GM23338 (cell line): ENCODE data around the gene GPC5. TPM values are rescaled to one million over a fixed set of nuclear protein-coding genes. Genes with fewer than 3 reads are reported as not detected.

Experiments
- ATAC-seq: fragments of 200-7000 bp; cut with Tn5 transposase; 3 replicates; pipeline ENCODE4 v1.9.1; 2020
- DNase-seq: peaks from one replicate; pipeline ENCODE4 v3.0.0-alpha.2; 2015; ENCODE audit warnings: low spot score
- H2AFZ ChIP-seq: fragments of 200-600 bp; sonication (generic); 2 replicates; pipeline ENCODE4 v1.8.0; 2016; ENCODE audit warnings: antibody characterized with exemption, mild to moderate bottlenecking, moderate library complexity
- H3F3A ChIP-seq: fragments of 200-600 bp; sonication (generic); replicated peaks from 2 replicates; pipeline ENCODE4 v1.8.0; 2017; ENCODE audit warnings: antibody characterized with exemption, mixed run types, low read depth
- H3K27ac ChIP-seq: fragments of 200-600 bp; sonication (generic); 2 replicates; pipeline ENCODE4 v1.6.1; 2016; ENCODE audit warnings: low read depth
- H3K27me3 ChIP-seq: fragments of 200-600 bp; sonication (generic); 2 replicates; pipeline ENCODE4 v1.8.0; 2016; ENCODE audit warnings: mild to moderate bottlenecking, mixed run types, moderate library complexity; ENCODE audit not compliant: insufficient read depth
- H3K36me3 ChIP-seq: fragments of 200-600 bp; sonication (generic); 2 replicates; pipeline ENCODE4 v1.8.0; 2016; ENCODE audit warnings: mild to moderate bottlenecking; ENCODE audit not compliant: insufficient read depth
- H3K4me1 ChIP-seq: fragments of 200-600 bp; sonication (generic); 2 replicates; pipeline ENCODE4 v1.8.0; 2016; ENCODE audit warnings: mild to moderate bottlenecking, moderate library complexity; ENCODE audit not compliant: insufficient read depth
- H3K4me2 ChIP-seq: fragments of 200-600 bp; sonication (generic); 2 replicates; pipeline ENCODE4 v1.7.1; 2017; ENCODE audit warnings: mixed run types
- H3K4me3 ChIP-seq: fragments of 200-600 bp; sonication (generic); 2 replicates; pipeline ENCODE4 v1.6.1; 2016; ENCODE audit warnings: mixed run types
- H3K79me2 ChIP-seq: fragments of 200-600 bp; sonication (generic); replicated peaks from 2 replicates; pipeline ENCODE4 v1.8.0; 2017; ENCODE audit warnings: mild to moderate bottlenecking; ENCODE audit not compliant: insufficient read depth
- H3K9me2 ChIP-seq: fragments of 200-600 bp; sonication (generic); 2 replicates; pipeline ENCODE4 v1.8.0; 2017; ENCODE audit not compliant: insufficient read depth
- H4K20me1 ChIP-seq: fragments of 200-600 bp; sonication (generic); replicated peaks from 2 replicates; pipeline ENCODE4 v1.8.0; 2017; ENCODE audit warnings: mild to moderate bottlenecking; ENCODE audit not compliant: insufficient read depth
- H3K27ac Mint-ChIP-seq: 2 replicates; pipeline ENCODE4 v1.8.0; 2020; ENCODE audit warnings: inconsistent platforms, mild to moderate bottlenecking, moderate library complexity, mixed read lengths
- H3K27me3 Mint-ChIP-seq: 3 replicates; pipeline ENCODE4 v1.8.0; 2022; ENCODE audit warnings: low read depth, mild to moderate bottlenecking, moderate library complexity, mixed read lengths, inconsistent platforms; ENCODE audit not compliant: insufficient read depth, poor library complexity
- H3K36me3 Mint-ChIP-seq: 3 replicates; pipeline ENCODE4 v1.8.0; 2021; ENCODE audit warnings: low read depth, mild to moderate bottlenecking, inconsistent platforms, moderate library complexity, mixed read lengths
- H3K4me1 Mint-ChIP-seq: 3 replicates; pipeline ENCODE4 v1.8.0; 2020; ENCODE audit warnings: mild to moderate bottlenecking, inconsistent platforms, mixed read lengths
- H3K4me3 Mint-ChIP-seq: 3 replicates; pipeline ENCODE4 v1.8.0; 2021; ENCODE audit warnings: moderate library complexity, mild to moderate bottlenecking, inconsistent platforms, mixed read lengths
- H3K9me3 Mint-ChIP-seq: 3 replicates; pipeline ENCODE4 v1.8.0; 2020; ENCODE audit warnings: moderate library complexity, mild to moderate bottlenecking, inconsistent platforms, mixed read lengths
- CREB1 ChIP-seq: fragments of 250-450 bp; sonication (Bioruptor Pico); IDR thresholded peaks from 2 replicates; pipeline ENCODE4 v1.5.0; 2020; ENCODE audit warnings: low read depth, mild to moderate bottlenecking, moderate library complexity
- ETS1 ChIP-seq: IDR thresholded peaks from 2 replicates; pipeline ENCODE4 v1.6.1; 2016; ENCODE audit warnings: antibody characterized with exemption
- EZH2 ChIP-seq: fragments of 200-600 bp; sonication (generic); IDR thresholded peaks from one replicate; pipeline ENCODE4 v1.8.0; 2017; ENCODE audit warnings: antibody characterized with exemption, mild to moderate bottlenecking, low read depth; ENCODE audit not compliant: unreplicated experiment
- EZH2phosphoT487 ChIP-seq: fragments of 200-600 bp; sonication (generic); IDR thresholded peaks from one replicate; pipeline ENCODE4 v1.8.1; 2018; ENCODE audit warnings: antibody characterized with exemption; ENCODE audit not compliant: unreplicated experiment
- JUNB ChIP-seq: IDR thresholded peaks from one replicate; pipeline ENCODE4 v1.6.1; 2016; ENCODE audit warnings: antibody characterized with exemption; ENCODE audit not compliant: unreplicated experiment
- NANOG ChIP-seq: IDR thresholded peaks from 2 replicates; pipeline ENCODE4 v1.6.1; 2016; ENCODE audit warnings: antibody characterized with exemption, borderline replicate concordance
- POLR2AphosphoS5 ChIP-seq: IDR thresholded peaks from 2 replicates; pipeline ENCODE4 v1.6.1; 2016; ENCODE audit warnings: antibody characterized with exemption, low read depth
- STAT1 ChIP-seq: IDR thresholded peaks from one replicate; pipeline ENCODE4 v1.6.1; 2016; ENCODE audit warnings: antibody characterized with exemption; ENCODE audit not compliant: unreplicated experiment
- ZNF114 ChIP-seq: fragments of 250-450 bp; sonication (Bioruptor Pico); IDR thresholded peaks from 2 replicates; pipeline ENCODE4 v1.5.0; 2020; ENCODE audit warnings: mild to moderate bottlenecking, moderate library complexity
- ZNF331 ChIP-seq: fragments of 250-450 bp; sonication (Bioruptor Pico); IDR thresholded peaks from 2 replicates; pipeline ENCODE4 v1.5.0; 2020; ENCODE audit warnings: low read depth, mild to moderate bottlenecking, moderate library complexity
- ZNF462 ChIP-seq: fragments of 250-450 bp; sonication (Bioruptor Pico); IDR thresholded peaks from 2 replicates; pipeline ENCODE4 v1.5.0; 2020; ENCODE audit warnings: mild to moderate bottlenecking, moderate library complexity
- polyA plus RNA-seq: library from polyadenylated mRNA; unstranded; fragments of >200 nt; fragmentation: Nextera tagmentation; extraction: Ambion mirVana; gene quantifications from 2 replicates; pipeline ENCODE4 v1.2.1, GENCODE V29; 2016
- total RNA-seq: library from RNA; depleted of rRNA; stranded (reverse); fragments of >200 nt; shearing (Covaris generic); gene quantifications from 2 replicates; pipeline ENCODE4 v1.2.3, GENCODE V29; 2014
- TF ChIP-seq, protein P1 (sequence below), 2 experiments: fragments of 200-600 bp in 1 of 2; sonication (generic) in 1 of 2; conservative IDR thresholded peaks; 2 replicates each; pipeline versions ENCODE4 v1.5.1 to v1.6.1; 2016 to 2017; ENCODE audit warnings: antibody characterized with exemption in 2 of 2, low read depth in 2 of 2, mild to moderate bottlenecking in 2 of 2, moderate library complexity in 1 of 2
- TF ChIP-seq, protein P2 (sequence below): IDR thresholded peaks from one replicate; pipeline ENCODE4 v1.6.1; 2018; ENCODE audit warnings: antibody characterized with exemption; ENCODE audit not compliant: unreplicated experiment

The GPC5 gene
- total and polyA plus RNA-seq, 2 experiments from 2014 or later, result 0.95 to 1.1 TPM

DNA sequence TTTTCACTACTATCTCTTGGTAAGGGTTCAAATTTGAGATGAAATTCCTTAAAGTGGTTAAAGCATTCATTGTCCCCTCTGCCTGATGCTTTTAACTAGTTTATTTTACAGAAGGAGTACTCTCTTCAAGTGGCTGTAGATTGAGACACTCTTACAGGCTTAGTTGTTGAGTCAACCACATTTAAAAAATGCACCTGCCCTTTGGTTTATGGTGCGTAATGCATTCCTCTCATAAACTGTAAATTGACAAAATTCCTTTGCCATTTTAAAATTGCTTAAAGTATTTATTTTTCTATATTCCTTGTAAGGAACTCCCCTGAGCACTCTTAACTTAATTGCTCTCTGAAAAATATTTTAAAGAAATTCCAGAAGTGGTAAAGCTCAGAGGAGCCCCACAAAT lies 826 bp upstream of the GPC5 start:
- H3K4me2 ChIP-seq, result no peak overlapping the region
- H2AFZ ChIP-seq, result no peak overlapping the region
- Mint-ChIP-seq H3K4me1 (peaks cover 3% of the 10 kb centered on the region; the same call in 2 of the 3 replicates), H3K9me3 (no peaks in the 10 kb centered on the region; the same call in 2 of the 3 replicates), H3K36me3 (no peaks in the 10 kb centered on the region), H3K27me3 (peaks cover 27% of the 10 kb centered on the region), H3K4me3 (no peak overlapping the region), H3K27ac (no peak overlapping the region)
- TF ChIP-seq NANOG (no peak), ETS1 (no peak), EZH2phosphoT487 (no peak), ZNF462 (CRISPR knock-in tag) (no peak), POLR2AphosphoS5 (no peak), ZNF331 (CRISPR knock-in tag) (no peak), ZNF114 (CRISPR knock-in tag) (no peak), CREB1 (no peak), STAT1 (no peak), JUNB (no peak), EZH2 (no peak)
- TF ChIP-seq, protein P1, sequence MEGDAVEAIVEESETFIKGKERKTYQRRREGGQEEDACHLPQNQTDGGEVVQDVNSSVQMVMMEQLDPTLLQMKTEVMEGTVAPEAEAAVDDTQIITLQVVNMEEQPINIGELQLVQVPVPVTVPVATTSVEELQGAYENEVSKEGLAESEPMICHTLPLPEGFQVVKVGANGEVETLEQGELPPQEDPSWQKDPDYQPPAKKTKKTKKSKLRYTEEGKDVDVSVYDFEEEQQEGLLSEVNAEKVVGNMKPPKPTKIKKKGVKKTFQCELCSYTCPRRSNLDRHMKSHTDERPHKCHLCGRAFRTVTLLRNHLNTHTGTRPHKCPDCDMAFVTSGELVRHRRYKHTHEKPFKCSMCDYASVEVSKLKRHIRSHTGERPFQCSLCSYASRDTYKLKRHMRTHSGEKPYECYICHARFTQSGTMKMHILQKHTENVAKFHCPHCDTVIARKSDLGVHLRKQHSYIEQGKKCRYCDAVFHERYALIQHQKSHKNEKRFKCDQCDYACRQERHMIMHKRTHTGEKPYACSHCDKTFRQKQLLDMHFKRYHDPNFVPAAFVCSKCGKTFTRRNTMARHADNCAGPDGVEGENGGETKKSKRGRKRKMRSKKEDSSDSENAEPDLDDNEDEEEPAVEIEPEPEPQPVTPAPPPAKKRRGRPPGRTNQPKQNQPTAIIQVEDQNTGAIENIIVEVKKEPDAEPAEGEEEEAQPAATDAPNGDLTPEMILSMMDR (conservative IDR thresholded peaks at IDR 0.05; ENCODE audit: low read depth in 2 of 2), result no peak
- TF ChIP-seq, protein P2, sequence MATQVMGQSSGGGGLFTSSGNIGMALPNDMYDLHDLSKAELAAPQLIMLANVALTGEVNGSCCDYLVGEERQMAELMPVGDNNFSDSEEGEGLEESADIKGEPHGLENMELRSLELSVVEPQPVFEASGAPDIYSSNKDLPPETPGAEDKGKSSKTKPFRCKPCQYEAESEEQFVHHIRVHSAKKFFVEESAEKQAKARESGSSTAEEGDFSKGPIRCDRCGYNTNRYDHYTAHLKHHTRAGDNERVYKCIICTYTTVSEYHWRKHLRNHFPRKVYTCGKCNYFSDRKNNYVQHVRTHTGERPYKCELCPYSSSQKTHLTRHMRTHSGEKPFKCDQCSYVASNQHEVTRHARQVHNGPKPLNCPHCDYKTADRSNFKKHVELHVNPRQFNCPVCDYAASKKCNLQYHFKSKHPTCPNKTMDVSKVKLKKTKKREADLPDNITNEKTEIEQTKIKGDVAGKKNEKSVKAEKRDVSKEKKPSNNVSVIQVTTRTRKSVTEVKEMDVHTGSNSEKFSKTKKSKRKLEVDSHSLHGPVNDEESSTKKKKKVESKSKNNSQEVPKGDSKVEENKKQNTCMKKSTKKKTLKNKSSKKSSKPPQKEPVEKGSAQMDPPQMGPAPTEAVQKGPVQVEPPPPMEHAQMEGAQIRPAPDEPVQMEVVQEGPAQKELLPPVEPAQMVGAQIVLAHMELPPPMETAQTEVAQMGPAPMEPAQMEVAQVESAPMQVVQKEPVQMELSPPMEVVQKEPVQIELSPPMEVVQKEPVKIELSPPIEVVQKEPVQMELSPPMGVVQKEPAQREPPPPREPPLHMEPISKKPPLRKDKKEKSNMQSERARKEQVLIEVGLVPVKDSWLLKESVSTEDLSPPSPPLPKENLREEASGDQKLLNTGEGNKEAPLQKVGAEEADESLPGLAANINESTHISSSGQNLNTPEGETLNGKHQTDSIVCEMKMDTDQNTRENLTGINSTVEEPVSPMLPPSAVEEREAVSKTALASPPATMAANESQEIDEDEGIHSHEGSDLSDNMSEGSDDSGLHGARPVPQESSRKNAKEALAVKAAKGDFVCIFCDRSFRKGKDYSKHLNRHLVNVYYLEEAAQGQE, result no peak
- no peaks in the 10 kb centered on the region for H3K79me2 ChIP-seq
- H3K4me3 ChIP-seq, result no peak overlapping the region
- H3K9me2 ChIP-seq, result no peaks in the 10 kb centered on the region
- peaks cover 56% of the 10 kb centered on the region for H3K27me3 ChIP-seq
- no peaks in the 10 kb centered on the region for H3K4me1 ChIP-seq
- no peaks in the 10 kb centered on the region; the same call in 1 of the 2 replicates for H4K20me1 ChIP-seq
- ATAC-seq (no peak), DNase-seq (no peak)
- no peaks in the 10 kb centered on the region for H3K36me3 ChIP-seq
- no peak overlapping the region for H3K27ac ChIP-seq
- H3F3A ChIP-seq, result no peaks in the 10 kb centered on the region
